Measurements from ENCODE around the gene BACH2. TPM values are rescaled to one million over a fixed set of nuclear protein-coding genes. Genes with fewer than 3 reads are reported as not detected.

BACH2 gene
- total and polyA plus RNA-seq, 9 of the 15 experiments (the other 6 are each of a cell fraction or from before 2014, with no cell fraction given), result 0.06 to 3.1 (median 0.59) TPM

GRCh38 chr6:90045535-90045934 lies 251.1 kb downstream of the BACH2 start:
- Histone ChIP-seq H3K4me3 (no peak overlapping the region), H2AFZ (ENCODE audit: low read depth, low read length) (no peak overlapping the region), H3K9me1 (ENCODE audit: control insufficient read depth, insufficient read depth, low read length) (no peaks in the 10 kb centered on the region), H3K9me3 (replicated peaks; ENCODE audit: control insufficient read depth, insufficient read depth, low read depth, low read length) (no peaks in the 10 kb centered on the region), H3K4me2 (ENCODE audit: insufficient read depth, low read length) (no peak overlapping the region), H3K36me3 (ENCODE audit: control insufficient read depth, insufficient read depth, low read length) (no peaks in the 10 kb centered on the region), H3K79me2 (ENCODE audit: control insufficient read depth, insufficient read depth, low read length) (no peaks in the 10 kb centered on the region), H4K20me1 (replicated peaks; ENCODE audit: control insufficient read depth, insufficient read depth, low read length) (no peaks in the 10 kb centered on the region), H3K27me3 (ENCODE audit: control insufficient read depth in 2 of 2, insufficient read depth in 2 of 2, low read length in 2 of 2) (no peaks in the 10 kb centered on the region), H3K4me1 (replicated peaks in 1 of 2; ENCODE audit: control insufficient read depth in 2 of 2, insufficient read depth in 2 of 2, low read length in 2 of 2) (peaks cover 0 to 25% of the 10 kb centered on the region in 2 experiments; a peak in 3 of 5 replicates), H3K9ac (ENCODE audit: insufficient read depth in 1 of 2, low read depth in 2 of 2, low read length in 2 of 2) (no peak overlapping the region), H3K27ac (ENCODE audit: extremely low read depth, low read depth, low read length) (no peak overlapping the region)
- BruUV-seq (replicated peaks), result no TSS peak
- ChIA-PET POLR2A (interaction anchor here (1.2 kb wide), 1 partner anchor 94 kb away, joined by 3 read pairs; no protein-coding TSS in a partner anchor), CTCF (ENCODE audit: low intra/inter-chr PET ratio) (no interaction called here)
- no peak for DNase-seq (ENCODE audit: extremely low read depth in 1 of 4, low spot score in 3 of 4)
- TF ChIP-seq KLF1 (tag; IDR thresholded peaks at IDR 0.05) (no peak), CEBPG (CRISPR knock-in tag; IDR thresholded peaks at IDR 0.05) (no peak), CEBPG (tag; conservative IDR thresholded peaks at IDR 0.05 in 1 of 2, IDR thresholded peaks at IDR 0.05 in 1 of 2) (peak in 1 of 2 experiments; percentile 52; a peak in 1 of 4 replicates), ZZZ3 (IDR thresholded peaks at IDR 0.05) (no peak), ARID2 (IDR thresholded peaks at IDR 0.05) (no peak), CAMTA2 (CRISPR knock-in tag; conservative IDR thresholded peaks at IDR 0.05) (no peak), MYNN (IDR thresholded peaks at IDR 0.05) (0 out of 2 replicates have a peak, but pooled peaks have one; percentile 3), MYNN (CRISPR knock-in tag; IDR thresholded peaks at IDR 0.05) (no peak), ZNF184 (CRISPR knock-in tag; IDR thresholded peaks at IDR 0.05) (no peak), BCOR (IDR thresholded peaks at IDR 0.05) (no peak), FOXM1 (IDR thresholded peaks at IDR 0.05; ENCODE audit: low read depth) (no peak), FOXM1 (CRISPR knock-in tag; IDR thresholded peaks at IDR 0.05; ENCODE audit: low read depth) (no peak), MAZ (CRISPR knock-in tag; conservative IDR thresholded peaks at IDR 0.05 in 1 of 2, IDR thresholded peaks at IDR 0.05 in 1 of 2) (peak in 1 of 2 experiments; percentile 0; a peak in 1 of 4 replicates), MXI1 (IDR thresholded peaks at IDR 0.05; ENCODE audit: low read depth, low read length) (no peak), FOXA1 (IDR thresholded peaks at IDR 0.05; ENCODE audit: borderline replicate concordance) (no peak), ELF2 (CRISPR knock-in tag; IDR thresholded peaks at IDR 0.05) (no peak), DMBX1 (CRISPR knock-in tag; IDR thresholded peaks at IDR 0.05; ENCODE audit: borderline replicate concordance) (no peak)
- TF ChIP-seq, protein P1, sequence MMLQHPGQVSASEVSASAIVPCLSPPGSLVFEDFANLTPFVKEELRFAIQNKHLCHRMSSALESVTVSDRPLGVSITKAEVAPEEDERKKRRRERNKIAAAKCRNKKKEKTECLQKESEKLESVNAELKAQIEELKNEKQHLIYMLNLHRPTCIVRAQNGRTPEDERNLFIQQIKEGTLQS (IDR thresholded peaks at IDR 0.05), result peak; percentile 7; the same call in 1 of the 2 replicates
- TF ChIP-seq, protein P1 (CRISPR knock-in tag; conservative IDR thresholded peaks at IDR 0.05), result no peak
- intact Hi-C loops (cut with micrococcal nuclease), result no loop called here
- 4% methylated on average over 2 of the region's 2 CpGs for WGBS (ENCODE audit: insufficient coverage, low coverage, missing lambda C conversion rate)
- FAIRE-seq, result no peak
- ATAC-seq, result no peak
- in situ Hi-C loops (cut with MboI), result no loop called here

All from K562 (cell line).